Left lung (tissue), 10 donors: ENCODE measurements around the gene CAMKK1. TPM values are rescaled to one million over a fixed set of nuclear protein-coding genes. Genes with fewer than 3 reads are reported as not detected.

Source experiments
- ATAC-seq: fragments of 200-7000 bp; cut with Tn5 transposase; one replicate; pipeline ENCODE4 v1.9.1; 2020; ENCODE audit warnings: moderate library complexity
- DNase-seq, 4 donors: peaks; one replicate each; pipeline ENCODE4 v3.0.0-alpha.2; 2013 to 2020
- H3K27ac ChIP-seq, 2 donors: fragments of 200-600 bp; sonication (generic) in 1 of 2; one replicate each; pipeline versions ENCODE4 v1.5.0 to v1.8.0; 2020 to 2021
- H3K27me3 ChIP-seq, 2 donors: fragments of 200-600 bp; sonication (generic) in 1 of 2; one replicate each; pipeline versions ENCODE4 v1.5.0 to v1.8.0; 2020 to 2021
- H3K36me3 ChIP-seq, 2 donors: fragments of 200-600 bp; sonication (generic) in 1 of 2; one replicate each; pipeline versions ENCODE4 v1.5.0 to v1.8.0; 2020 to 2021
- H3K4me1 ChIP-seq, 2 donors: fragments of 200-600 bp; one replicate each; pipeline ENCODE4 v1.8.0; 2021
- H3K4me3 ChIP-seq, 2 donors: fragments of 200-600 bp; sonication (generic) in 1 of 2; one replicate each; pipeline versions ENCODE4 v1.5.0 to v1.8.0; 2020 to 2021; ENCODE audit warnings: mild to moderate bottlenecking in 1 of 2
- H3K9me3 ChIP-seq, 2 donors: fragments of 200-600 bp; sonication (generic) in 1 of 2; one replicate each; pipeline versions ENCODE4 v1.5.0 to v1.8.0; 2020 to 2021
- CTCF ChIP-seq, 2 donors: fragments of 200-600 bp; sonication (generic) in 1 of 2; IDR thresholded peaks; one replicate each; pipeline versions ENCODE4 v1.5.0 to v1.8.0; 2021; ENCODE audit warnings: antibody characterized with exemption in 2 of 2
- intact Hi-C, 2 donors: fragments of 100-400 bp; cut with DNase I; formaldehyde crosslinking; loops; one replicate each; pipeline versions ENCODE4 v1.11.2 to v1.14.2; 2022
- polyA plus RNA-seq, 6 donors: library from polyadenylated mRNA; unstranded; fragments of 120-200 nt; gene quantifications; one replicate each; pipeline ENCODE4 v1.2.1, GENCODE V29; 2013; ENCODE audit not compliant: insufficient read length in 6 of 6
- total RNA-seq, 2 donors: library from RNA; stranded (reverse); fragmentation: NEBNext Ultra II Directional; extraction: Animal tissue kit (Norgen Biotek cat#: 25700); gene quantifications; one replicate each; pipeline ENCODE4 v1.2.1, GENCODE V29; 2021
- donor health status: DM: no; HTN: yes; CAD: no.
- donor health status: DM: no; HTN: no; CAD: no.

The CAMKK1 gene
- total and polyA plus RNA-seq, 8 donors: 2.7 to 13.4 (median 3.9) TPM

GRCh38 chr17:3910420-3911270 is 17.8 kb upstream of the CAMKK1 start:
- Histone ChIP-seq H3K4me3 (no peak overlapping the region), H3K4me1 (peaks cover 3 to 43% of the 10 kb centered on the region in 2 donors), H3K27me3 (no peaks in the 10 kb centered on the region), H3K9me3 (no peaks in the 10 kb centered on the region), H3K27ac (peak overlapping the region in 1 of 2 donors; percentile 55), H3K36me3 (no peaks in the 10 kb centered on the region)
- no peak for TF ChIP-seq CTCF (IDR thresholded peaks at IDR 0.05)
- intact Hi-C loops: loop anchor here in 1 of 2 donors (10.0 kb wide), 1 partner anchor 94 kb away; no protein-coding TSS in a partner anchor
- DNase-seq (no peak), ATAC-seq (no peak)

- DNase-seq (no peak), ATAC-seq (no peak)
- Histone ChIP-seq H3K4me3 (no peak overlapping the region), H3K4me1 (peaks cover 3 to 30% of the 10 kb centered on the region in 2 donors), H3K27ac (no peak overlapping the region), H3K27me3 (no peaks in the 10 kb centered on the region), H3K36me3 (no peaks in the 10 kb centered on the region), H3K9me3 (no peaks in the 10 kb centered on the region)
- intact Hi-C loops: no loop called here
- no peak for TF ChIP-seq CTCF (IDR thresholded peaks at IDR 0.05)
Measured at GRCh38 chr17:3909257-3909656, 16.4 kb upstream of the CAMKK1 start.

- intact Hi-C loops: no loop called here
- Histone ChIP-seq H3K36me3 (no peaks in the 10 kb centered on the region), H3K4me1 (peaks cover 0 to 16% of the 10 kb centered on the region in 2 donors), H3K27me3 (no peaks in the 10 kb centered on the region), H3K9me3 (no peaks in the 10 kb centered on the region), H3K27ac (no peak overlapping the region), H3K4me3 (no peak overlapping the region)
- DNase-seq: no peak
- ATAC-seq: peak; percentile 23
- TF ChIP-seq CTCF (IDR thresholded peaks at IDR 0.05): peak in 1 of 2 donors; percentile 7
Measured at GRCh38 chr17:3907483-3908216, 14.8 kb upstream of the CAMKK1 start.

GRCh38 chr17:3906881-3907280 is 14.0 kb upstream of the CAMKK1 start:
- no peak overlapping the region for H3K27ac ChIP-seq
- intact Hi-C loops: no loop called here
- peaks cover 0 to 10% of the 10 kb centered on the region in 2 donors for H3K4me1 ChIP-seq
- no peaks in the 10 kb centered on the region for H3K27me3 ChIP-seq
- no peaks in the 10 kb centered on the region for H3K9me3 ChIP-seq
- ATAC-seq: no peak
- TF ChIP-seq CTCF (IDR thresholded peaks at IDR 0.05): no peak
- H3K36me3 ChIP-seq: no peaks in the 10 kb centered on the region
- no peak overlapping the region for H3K4me3 ChIP-seq
- no peak for DNase-seq

GRCh38 chr17:3905017-3905520 is 12.2 kb upstream of the CAMKK1 start:
- Histone ChIP-seq H3K4me1 (no peaks in the 10 kb centered on the region), H3K27me3 (no peaks in the 10 kb centered on the region), H3K36me3 (no peaks in the 10 kb centered on the region), H3K9me3 (no peaks in the 10 kb centered on the region), H3K27ac (no peak overlapping the region), H3K4me3 (no peak overlapping the region)
- TF ChIP-seq CTCF (IDR thresholded peaks at IDR 0.05): no peak
- intact Hi-C loops: no loop called here
- DNase-seq (no peak), ATAC-seq (no peak)
